Kidney epithelial cell (primary cell): ENCODE measurements around the gene CLCN2. TPM values are rescaled to one million over a fixed set of nuclear protein-coding genes. Genes with fewer than 3 reads are reported as not detected.

Source experiments
- DNase-seq: peaks from one replicate; pipeline ENCODE4 v3.0.0-alpha.2; 2010; ENCODE audit warnings: low read depth
- H3K27me3 ChIP-seq: 2 replicates; pipeline ENCODE4 v1.6.0; 2011; ENCODE audit warnings: low read length; ENCODE audit not compliant: control insufficient read depth, insufficient read depth
- H3K36me3 ChIP-seq: 2 replicates; pipeline ENCODE4 v1.5.1; 2011; ENCODE audit warnings: low read length; ENCODE audit not compliant: control insufficient read depth, insufficient read depth
- H3K4me3 ChIP-seq: 2 replicates; pipeline ENCODE4 v1.5.1; 2011; ENCODE audit warnings: low read depth, mild to moderate bottlenecking, control low read depth, low read length
- total RNA-seq: library from RNA; depleted of rRNA; stranded (reverse); fragments of >200 nt; gene quantifications from 2 replicates; pipeline ENCODE4 v1.2.3, GENCODE V29; 2015
- TF ChIP-seq, protein P1 (sequence below): IDR thresholded peaks from 2 replicates; pipeline ENCODE4 v1.5.1; 2011; ENCODE audit warnings: mild to moderate bottlenecking, moderate library complexity, low read length, control low read depth, inconsistent platforms; ENCODE audit not compliant: insufficient read depth, poor library complexity, severe bottlenecking

Gene CLCN2
- total RNA-seq, 1 donor from 2014 or later, result 2.6 TPM

DNA sequence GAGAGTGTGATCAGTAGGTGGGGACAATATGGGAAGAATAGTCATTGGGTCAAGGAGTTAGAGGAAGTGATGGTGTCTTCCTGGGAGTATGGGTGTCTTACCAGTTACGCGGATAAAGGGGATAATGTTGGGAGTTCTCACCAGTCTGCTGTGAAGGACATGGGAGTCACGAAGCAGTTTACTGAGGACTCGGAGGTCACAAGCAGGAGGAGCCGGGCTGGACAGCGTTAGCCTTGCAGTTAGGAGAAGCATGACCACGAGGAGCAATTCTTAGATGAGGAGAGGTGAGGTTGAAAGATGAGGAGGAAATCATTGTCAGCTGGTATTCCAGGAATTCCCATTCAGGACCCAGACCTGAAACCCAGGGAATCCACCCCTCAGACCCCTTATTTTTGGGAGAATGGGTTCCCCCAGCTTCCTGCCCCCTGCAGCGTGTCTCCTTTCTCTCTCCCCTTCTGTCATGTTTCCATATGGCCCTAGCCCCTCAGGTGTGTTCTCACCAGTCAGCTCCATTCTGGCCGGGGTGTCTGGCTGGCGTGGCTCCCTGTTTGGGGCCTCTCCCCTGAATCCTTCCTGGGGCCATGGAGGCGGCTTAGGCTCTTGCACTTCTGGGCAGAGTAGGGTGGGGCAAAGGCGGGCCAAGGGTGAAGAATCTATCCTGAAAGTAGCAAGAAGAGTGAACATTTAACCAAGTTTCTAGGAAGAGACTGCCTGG, 14.5 kb upstream of the CLCN2 start:
- H3K4me3 ChIP-seq, result no peak overlapping the region
- TF ChIP-seq, protein P1, sequence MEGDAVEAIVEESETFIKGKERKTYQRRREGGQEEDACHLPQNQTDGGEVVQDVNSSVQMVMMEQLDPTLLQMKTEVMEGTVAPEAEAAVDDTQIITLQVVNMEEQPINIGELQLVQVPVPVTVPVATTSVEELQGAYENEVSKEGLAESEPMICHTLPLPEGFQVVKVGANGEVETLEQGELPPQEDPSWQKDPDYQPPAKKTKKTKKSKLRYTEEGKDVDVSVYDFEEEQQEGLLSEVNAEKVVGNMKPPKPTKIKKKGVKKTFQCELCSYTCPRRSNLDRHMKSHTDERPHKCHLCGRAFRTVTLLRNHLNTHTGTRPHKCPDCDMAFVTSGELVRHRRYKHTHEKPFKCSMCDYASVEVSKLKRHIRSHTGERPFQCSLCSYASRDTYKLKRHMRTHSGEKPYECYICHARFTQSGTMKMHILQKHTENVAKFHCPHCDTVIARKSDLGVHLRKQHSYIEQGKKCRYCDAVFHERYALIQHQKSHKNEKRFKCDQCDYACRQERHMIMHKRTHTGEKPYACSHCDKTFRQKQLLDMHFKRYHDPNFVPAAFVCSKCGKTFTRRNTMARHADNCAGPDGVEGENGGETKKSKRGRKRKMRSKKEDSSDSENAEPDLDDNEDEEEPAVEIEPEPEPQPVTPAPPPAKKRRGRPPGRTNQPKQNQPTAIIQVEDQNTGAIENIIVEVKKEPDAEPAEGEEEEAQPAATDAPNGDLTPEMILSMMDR, result no peak
- no peaks in the 10 kb centered on the region for H3K36me3 ChIP-seq
- DNase-seq, result no peak
- H3K27me3 ChIP-seq, result peaks cover 48% of the 10 kb centered on the region

DNA sequence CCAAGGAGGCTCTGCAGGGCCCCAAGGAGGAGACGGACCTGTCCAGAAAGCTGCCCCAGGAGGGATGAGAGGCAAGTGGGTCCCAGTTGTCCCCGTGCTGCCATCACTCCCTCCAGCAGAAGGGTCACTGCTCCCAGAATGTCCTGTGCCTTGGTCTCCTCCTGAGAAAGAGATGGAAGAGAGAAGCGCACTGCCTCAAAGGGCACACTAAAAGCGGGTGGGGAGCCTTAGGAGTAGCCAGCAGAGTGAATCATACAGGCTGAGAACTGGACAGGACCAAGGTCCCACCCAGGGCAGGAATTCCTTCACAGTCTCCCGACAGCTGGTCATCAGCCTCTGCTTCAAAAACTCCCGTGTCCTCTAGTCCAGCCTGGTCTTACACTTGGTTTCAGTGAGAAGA, 12.0 kb upstream of the CLCN2 start:
- Histone ChIP-seq H3K4me3 (no peak overlapping the region), H3K36me3 (peaks cover 3% of the 10 kb centered on the region), H3K27me3 (peaks cover 31% of the 10 kb centered on the region)
- no peak for DNase-seq
- TF ChIP-seq, protein P1, result no peak

DNA sequence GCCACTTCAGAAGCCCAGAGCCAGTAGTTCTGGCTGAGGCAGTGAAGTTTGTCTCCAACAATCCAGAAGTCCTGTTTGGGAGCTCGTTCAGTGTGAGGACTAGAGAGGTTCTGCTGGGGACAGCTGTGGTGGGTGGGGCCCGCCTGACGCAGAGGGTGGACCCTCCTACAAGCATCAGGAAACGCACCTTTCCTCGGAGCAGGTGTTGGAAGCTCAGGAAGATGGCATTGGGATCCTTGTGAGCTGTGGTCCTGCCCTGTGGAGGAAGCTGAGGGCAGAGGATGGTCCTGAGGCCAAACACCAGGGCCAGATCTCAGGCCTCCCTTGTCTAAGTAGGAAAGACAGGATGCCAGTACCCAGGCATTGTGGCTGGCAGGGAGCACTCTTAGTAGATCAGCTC, 11.5 kb upstream of the CLCN2 start:
- H3K27me3 ChIP-seq, result peaks cover 27% of the 10 kb centered on the region
- peaks cover 5% of the 10 kb centered on the region for H3K36me3 ChIP-seq
- TF ChIP-seq, protein P1, result no peak

DNA sequence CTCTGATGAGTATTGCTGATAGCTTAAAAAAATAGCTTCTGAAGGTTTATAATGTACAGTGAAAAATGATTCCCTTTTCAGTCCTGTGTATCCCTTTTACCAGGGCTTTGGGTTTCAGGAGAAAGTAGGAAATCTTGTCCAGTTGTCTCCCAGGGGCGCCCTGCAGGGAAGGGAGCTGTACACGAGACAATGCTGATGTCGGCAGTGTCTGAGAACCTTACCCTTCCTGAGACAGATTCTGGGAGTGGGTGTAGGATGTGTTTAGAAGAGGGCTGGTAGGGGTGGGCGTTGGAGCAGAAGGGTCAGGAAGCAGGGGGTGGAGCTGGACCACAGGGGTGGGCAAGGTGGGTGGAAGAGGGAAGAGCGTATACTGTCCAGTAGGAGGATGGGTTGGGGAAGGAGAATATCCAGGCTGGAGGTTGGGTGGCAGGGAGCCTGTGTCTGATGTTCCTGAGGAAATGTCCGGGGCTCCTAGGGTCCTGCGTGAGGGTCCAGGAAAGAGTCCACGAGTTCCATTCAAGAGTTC, 11.0 kb upstream of the CLCN2 start:
- peaks cover 6% of the 10 kb centered on the region for H3K36me3 ChIP-seq
- TF ChIP-seq, protein P1, result no peak

More for the DNA sequence above, 11.5 kb upstream of the CLCN2 start:
- no peak for DNase-seq
- H3K4me3 ChIP-seq, result no peak overlapping the region

DNA sequence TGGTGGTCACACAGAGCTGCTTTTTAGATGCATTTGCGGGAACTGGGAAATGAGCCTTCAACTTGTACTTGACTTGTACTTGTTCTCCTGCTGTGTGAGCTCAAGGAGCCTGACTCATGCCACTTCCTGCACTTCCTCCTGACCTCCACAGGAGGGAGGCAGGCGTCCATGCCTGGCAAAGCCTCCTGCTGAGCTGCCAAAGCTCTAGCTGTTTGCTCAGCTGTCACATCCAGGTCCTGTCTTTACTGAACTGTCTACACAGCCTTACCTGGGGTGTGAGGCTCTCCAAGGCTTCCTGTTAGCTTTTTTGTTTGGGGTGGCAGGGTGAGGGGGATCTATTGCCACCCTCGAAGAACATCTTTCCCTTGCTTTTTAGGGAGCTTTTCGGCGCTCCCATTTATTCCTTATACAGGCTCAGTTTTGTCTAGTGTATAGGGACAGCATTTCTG, 10.2 kb upstream of the CLCN2 start:
- TF ChIP-seq, protein P1, result peak; percentile 98
- Histone ChIP-seq H3K27me3 (peaks cover 15% of the 10 kb centered on the region), H3K36me3 (peaks cover 7% of the 10 kb centered on the region), H3K4me3 (no peak overlapping the region)
- peak; percentile 57 for DNase-seq

More for the DNA sequence above, 11.0 kb upstream of the CLCN2 start:
- no peak for DNase-seq
- no peak overlapping the region for H3K4me3 ChIP-seq
- H3K27me3 ChIP-seq, result peaks cover 22% of the 10 kb centered on the region
